MM.1S (cell line): ENCODE measurements around the gene BRK1.

Source experiments
- DNase-seq: peaks from one replicate; pipeline ENCODE4 v3.0.0-alpha.2; 2015
- H2AFZ ChIP-seq: fragments of 300-600 bp; sonication (generic); 2 replicates; pipeline ENCODE4 v1.6.0; 2016; ENCODE audit warnings: antibody characterized with exemption, low read length
- H3F3A ChIP-seq: fragments of 300-600 bp; sonication (generic); 2 replicates; pipeline ENCODE4 v1.6.1; 2016; ENCODE audit warnings: mild to moderate bottlenecking, antibody characterized with exemption, low read length, moderate library complexity, mixed read lengths; ENCODE audit not compliant: insufficient read depth
- H3K27ac ChIP-seq: fragments of 300-600 bp; sonication (generic); 2 replicates; pipeline ENCODE4 v1.5.1; 2016; ENCODE audit warnings: mild to moderate bottlenecking, low read length
- H3K27me3 ChIP-seq: fragments of 300-600 bp; sonication (generic); replicated peaks from 2 replicates; pipeline ENCODE4 v1.6.0; 2016; ENCODE audit warnings: low read length; ENCODE audit not compliant: insufficient read depth
- H3K36me3 ChIP-seq: fragments of 300-600 bp; sonication (generic); replicated peaks from 2 replicates; pipeline ENCODE4 v1.6.1; 2016; ENCODE audit warnings: mild to moderate bottlenecking, low read length, mixed read lengths; ENCODE audit not compliant: insufficient read depth
- H3K4me1 ChIP-seq: fragments of 300-600 bp; sonication (generic); 2 replicates; pipeline ENCODE4 v1.6.1; 2016; ENCODE audit warnings: low read length, mixed read lengths
- H3K4me2 ChIP-seq: fragments of 300-600 bp; sonication (generic); 2 replicates; pipeline ENCODE4 v1.6.0; 2016; ENCODE audit warnings: low read depth, low read length
- H3K4me3 ChIP-seq: fragments of 300-600 bp; sonication (generic); 2 replicates; pipeline ENCODE4 v1.5.1; 2016; ENCODE audit warnings: low read length, mixed read lengths
- H3K79me2 ChIP-seq: fragments of 300-600 bp; sonication (generic); 2 replicates; pipeline ENCODE4 v1.6.1; 2016; ENCODE audit warnings: mixed run types, low read length, mixed read lengths
- H3K9ac ChIP-seq: fragments of 300-600 bp; sonication (generic); 2 replicates; pipeline ENCODE4 v1.6.1; 2016; ENCODE audit warnings: low read length, mixed read lengths
- H3K9me2 ChIP-seq: fragments of 300-600 bp; sonication (generic); replicated peaks from 2 replicates; pipeline ENCODE4 v1.6.1; 2016; ENCODE audit warnings: mild to moderate bottlenecking, low read length, mixed read lengths; ENCODE audit not compliant: insufficient read depth
- H3K9me3 ChIP-seq: fragments of 300-600 bp; sonication (generic); replicated peaks from 2 replicates; pipeline ENCODE4 v1.6.1; 2016; ENCODE audit warnings: mild to moderate bottlenecking, low read length, mixed read lengths; ENCODE audit not compliant: insufficient read depth
- H4K20me1 ChIP-seq: fragments of 300-600 bp; sonication (generic); 2 replicates; pipeline ENCODE4 v1.6.1; 2016; ENCODE audit warnings: mild to moderate bottlenecking, low read length, moderate library complexity, mixed read lengths; ENCODE audit not compliant: insufficient read depth
- CTCF ChIP-seq: fragments of 300-600 bp; sonication (generic); IDR thresholded peaks from 2 replicates; pipeline ENCODE4 v1.5.1; 2016; ENCODE audit warnings: antibody characterized with exemption, low read length, mixed read lengths
- EZH2 ChIP-seq: fragments of 300-600 bp; sonication (generic); optimal IDR thresholded peaks from 2 replicates; pipeline ENCODE3; 2017; ENCODE audit warnings: low read depth, mild to moderate bottlenecking, antibody characterized with exemption, low read length, mixed read lengths
- EZH2phosphoT487 ChIP-seq: fragments of 300-600 bp; sonication (generic); IDR thresholded peaks from 2 replicates; pipeline ENCODE4 v1.6.1; 2018; ENCODE audit warnings: antibody characterized with exemption, low read length

BRK1 gene

GRCh38 chr3:10093678-10094077 is 21.8 kb upstream of the BRK1 start:
- DNase-seq = no peak
- Histone ChIP-seq H3K27ac (no peak overlapping the region), H3K9ac (no peak overlapping the region), H3K4me3 (no peak overlapping the region), H3K79me2 (no peaks in the 10 kb centered on the region), H3K36me3 (no peaks in the 10 kb centered on the region), H3K4me2 (no peak overlapping the region), H3K9me2 (no peaks in the 10 kb centered on the region), H3K27me3 (no peaks in the 10 kb centered on the region), H3F3A (no peaks in the 10 kb centered on the region), H2AFZ (no peak overlapping the region), H3K4me1 (peaks cover 3% of the 10 kb centered on the region), H4K20me1 (no peaks in the 10 kb centered on the region), H3K9me3 (no peaks in the 10 kb centered on the region)
- no peak for TF ChIP-seq EZH2
- TF ChIP-seq CTCF = no peak
- TF ChIP-seq EZH2phosphoT487 = no peak

DNA sequence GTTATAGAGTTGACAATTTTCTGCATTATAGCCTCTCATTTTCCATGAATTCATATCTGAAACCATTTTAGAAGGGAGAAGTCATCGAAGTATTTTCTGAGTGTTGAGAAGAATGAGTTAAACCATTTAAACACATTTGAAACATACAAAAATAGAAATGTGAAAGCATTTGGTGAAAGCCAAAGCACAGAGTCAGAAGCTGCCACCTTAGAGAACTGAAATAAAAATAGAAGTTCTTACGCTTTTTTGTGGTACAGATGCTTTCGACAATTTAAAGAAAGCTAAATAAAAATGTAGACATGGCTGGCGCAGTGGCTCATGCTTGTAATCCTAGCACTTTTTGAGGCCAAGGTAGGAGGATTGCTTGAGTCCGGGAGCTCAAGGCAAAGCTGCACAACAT is 16.4 kb upstream of the BRK1 start:
- DNase-seq = peak; percentile 15
- Histone ChIP-seq H3K27me3 (no peaks in the 10 kb centered on the region), H3K4me1 (peaks cover 10% of the 10 kb centered on the region), H3F3A (no peaks in the 10 kb centered on the region), H3K9ac (no peak overlapping the region), H3K79me2 (no peaks in the 10 kb centered on the region), H3K4me3 (no peak overlapping the region), H3K4me2 (peak overlapping the region; percentile 19; the same call in 1 of the 2 replicates), H4K20me1 (no peaks in the 10 kb centered on the region), H2AFZ (no peak overlapping the region), H3K36me3 (no peaks in the 10 kb centered on the region), H3K9me3 (no peaks in the 10 kb centered on the region), H3K27ac (peak overlapping the region; percentile 17; the same call in 1 of the 2 replicates), H3K9me2 (no peaks in the 10 kb centered on the region)
- TF ChIP-seq CTCF = no peak
- TF ChIP-seq EZH2phosphoT487 = no peak
- no peak for TF ChIP-seq EZH2

- Histone ChIP-seq H3K27me3 (no peaks in the 10 kb centered on the region), H3K9me2 (no peaks in the 10 kb centered on the region), H3K4me2 (no peak overlapping the region), H2AFZ (no peak overlapping the region), H3K4me3 (no peak overlapping the region), H3K36me3 (no peaks in the 10 kb centered on the region), H3K79me2 (no peaks in the 10 kb centered on the region), H4K20me1 (no peaks in the 10 kb centered on the region), H3K9ac (no peak overlapping the region), H3K27ac (no peak overlapping the region), H3K9me3 (no peaks in the 10 kb centered on the region), H3F3A (no peaks in the 10 kb centered on the region), H3K4me1 (no peaks in the 10 kb centered on the region)
- DNase-seq = no peak
- TF ChIP-seq EZH2 (no peak), CTCF (no peak), EZH2phosphoT487 (no peak)
Observed at GRCh38 chr3:10106919-10107318, 8.6 kb upstream of the BRK1 start.
